ENCODE data around the gene ANKRD30A.
"Not testable (repeated sequence)": the region's sequence is repeated elsewhere in the genome, so short reads cannot be mapped to it uniquely, and the experiment has no call there.

The ANKRD30A gene

DNA sequence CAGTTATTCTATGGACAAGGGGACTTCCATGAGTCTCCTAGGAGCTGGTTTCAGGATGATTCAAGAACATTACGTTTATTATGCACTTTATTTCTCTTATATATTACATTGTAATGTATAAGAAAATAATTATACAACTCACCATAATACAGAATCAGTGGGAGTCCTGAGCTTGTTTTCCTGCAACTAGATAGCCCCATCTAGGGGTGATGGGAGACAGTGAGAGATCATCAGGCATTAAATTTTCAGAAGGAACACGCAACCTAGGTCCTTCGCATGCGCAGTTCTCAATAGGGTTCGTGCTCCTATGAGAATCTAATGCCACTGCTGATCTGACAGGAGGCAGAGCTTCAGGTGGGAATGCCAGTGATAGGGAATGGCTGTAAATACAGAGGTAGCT, 137.9 kb downstream of the ANKRD30A start:
- no peak for DNase-seq

DNA sequence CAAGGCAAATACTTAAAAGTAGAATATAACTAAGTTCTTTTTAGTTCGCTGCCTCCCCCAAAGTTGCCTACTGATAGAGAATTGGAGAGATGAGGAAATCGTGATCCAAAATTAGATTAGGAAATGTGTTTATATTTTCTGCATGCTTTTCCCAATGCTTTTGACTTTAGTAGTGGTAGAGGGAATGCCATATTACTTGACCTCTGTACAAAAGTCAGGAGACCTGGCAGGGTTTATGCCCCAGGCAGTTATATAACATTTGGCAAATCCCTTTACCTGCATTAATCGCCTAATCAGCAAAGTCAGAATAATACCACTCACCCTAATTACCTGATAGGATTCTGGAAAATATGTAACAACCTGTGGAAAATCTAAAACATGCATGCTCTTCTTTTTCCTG, 142.9 kb downstream of the ANKRD30A start:
- no peak for DNase-seq

DNA sequence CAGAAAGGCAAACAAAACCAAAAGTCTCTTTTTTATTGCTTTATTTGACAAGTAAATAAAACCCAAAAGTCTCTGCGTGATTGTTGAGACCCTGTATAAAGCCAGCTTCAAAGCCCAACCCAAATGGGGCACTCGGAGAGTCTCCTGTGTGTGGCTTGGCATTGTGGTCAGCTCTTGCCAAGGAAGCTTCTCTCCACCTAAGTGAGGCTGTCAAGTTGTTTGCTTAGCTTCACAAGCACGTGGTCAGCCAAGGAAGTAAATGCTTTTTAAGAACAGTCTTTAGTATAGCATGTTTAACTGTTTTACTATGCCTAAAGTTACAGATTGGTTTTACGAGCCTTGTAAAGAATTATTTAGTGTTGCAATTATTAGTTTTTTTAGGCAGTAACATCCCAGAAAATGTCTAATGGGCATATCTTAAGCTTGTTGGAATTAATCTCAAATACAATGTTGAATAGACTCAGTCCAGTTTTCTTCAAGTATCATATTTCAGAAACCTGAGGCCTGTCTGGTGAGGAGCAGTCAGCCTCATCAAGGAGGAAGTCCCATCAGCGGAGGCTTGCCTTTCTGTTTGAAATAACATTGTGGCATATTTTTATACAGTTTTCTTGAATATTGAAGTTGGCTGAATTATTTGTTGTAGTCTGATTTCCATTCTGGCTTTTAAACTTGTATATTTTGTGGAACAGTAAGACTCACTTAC, 144.3 kb downstream of the ANKRD30A start:
- DNase-seq = no peak

DNA sequence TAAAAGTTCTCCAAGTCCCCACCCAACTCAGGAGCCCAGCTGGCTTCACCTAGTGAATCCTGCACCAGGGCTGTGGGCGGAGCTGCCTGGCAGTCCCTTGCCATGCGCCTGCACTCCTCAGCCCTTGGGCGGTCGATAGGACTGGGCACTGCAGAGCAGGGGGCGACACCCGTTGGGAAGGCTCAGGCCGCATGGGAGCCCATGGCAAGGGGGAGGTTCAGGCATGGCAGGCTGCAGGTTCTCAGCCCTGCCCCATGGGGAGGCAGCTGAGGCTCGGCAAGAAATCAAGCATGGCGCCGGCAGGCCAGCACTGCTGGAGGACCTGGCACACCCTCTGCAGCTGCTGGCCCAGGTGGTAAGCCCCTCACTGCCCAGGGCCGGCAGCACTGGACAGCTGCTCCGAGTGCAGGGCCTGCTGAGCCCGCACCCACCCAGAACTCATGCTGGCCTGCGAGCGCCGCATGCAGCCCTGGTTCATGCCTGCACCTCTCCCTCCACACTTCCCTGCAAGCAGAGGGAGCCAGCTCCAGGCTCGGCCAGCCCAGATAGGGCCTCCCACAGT, 149.9 kb downstream of the ANKRD30A start:
- DNase-seq = no peak

DNA sequence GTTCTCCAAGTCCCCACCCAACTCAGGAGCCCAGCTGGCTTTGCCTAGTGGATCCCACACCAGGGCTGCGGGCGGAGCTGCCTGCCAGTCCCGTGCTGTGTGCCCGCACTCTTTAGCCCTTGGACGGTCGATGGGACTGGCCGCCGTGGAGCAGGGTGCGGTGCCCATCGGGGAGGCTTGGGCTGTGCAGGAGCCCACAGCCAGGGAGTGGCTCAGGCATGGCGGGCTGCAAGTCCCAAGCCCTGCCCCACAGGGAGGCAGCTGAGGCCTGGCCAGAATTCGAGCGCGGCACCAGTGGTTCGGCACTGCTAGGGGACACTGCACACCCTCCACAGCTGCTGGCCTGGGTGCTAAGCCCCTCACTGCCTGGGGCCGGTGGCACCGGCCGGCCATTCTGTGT, 159.7 kb downstream of the ANKRD30A start:
- DNase-seq = no peak

DNA sequence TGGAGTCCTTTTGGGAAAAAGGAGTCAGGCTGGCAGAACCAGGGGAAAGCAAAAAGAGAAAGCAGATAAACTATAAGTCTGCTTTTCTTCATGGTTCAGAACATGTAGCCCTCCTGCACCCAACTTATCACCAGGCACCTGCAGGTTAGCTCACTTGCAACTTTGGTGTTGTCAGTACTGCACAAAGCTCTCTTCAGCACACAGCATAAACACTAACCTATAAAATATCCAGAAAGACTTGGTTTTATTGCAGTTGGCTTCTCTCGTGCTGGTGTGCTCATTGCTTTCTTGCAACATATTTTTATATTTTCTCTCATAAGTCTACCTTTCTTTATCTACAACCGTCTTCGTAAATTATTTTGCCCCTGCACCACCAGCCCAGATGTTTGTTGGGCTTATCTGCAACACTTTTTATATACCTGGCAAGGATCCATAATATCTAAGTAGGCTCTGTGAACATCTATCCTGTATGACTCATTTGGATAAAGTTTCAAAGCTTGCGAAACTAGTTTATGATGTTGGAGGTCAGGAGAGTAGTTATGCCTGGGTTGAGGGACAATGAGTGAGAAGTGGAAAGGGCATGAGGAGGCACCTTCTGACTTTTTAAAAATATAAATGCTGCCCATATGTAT, 164.6 kb downstream of the ANKRD30A start:
- no peak for DNase-seq

DNA sequence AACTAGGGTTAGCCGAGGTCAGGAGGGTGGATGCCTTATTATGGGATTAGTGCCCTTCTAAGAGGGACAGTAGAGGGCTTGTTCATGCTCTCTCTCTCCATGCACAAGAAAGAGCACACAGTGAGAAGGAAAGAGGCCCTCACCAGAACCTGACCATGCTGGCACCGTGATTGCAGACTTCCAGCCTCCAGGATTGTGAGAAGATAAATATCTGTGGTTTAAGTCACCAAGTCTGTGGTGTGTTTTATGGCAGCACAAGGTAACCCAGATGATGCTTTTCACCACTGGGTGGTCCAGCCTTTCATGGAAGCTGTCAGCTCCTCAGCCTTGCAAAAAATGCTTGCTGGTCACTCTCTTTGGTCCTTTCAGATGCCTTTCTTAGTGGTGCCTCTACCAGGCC, 175.9 kb downstream of the ANKRD30A start:
- no peak for DNase-seq

DNA sequence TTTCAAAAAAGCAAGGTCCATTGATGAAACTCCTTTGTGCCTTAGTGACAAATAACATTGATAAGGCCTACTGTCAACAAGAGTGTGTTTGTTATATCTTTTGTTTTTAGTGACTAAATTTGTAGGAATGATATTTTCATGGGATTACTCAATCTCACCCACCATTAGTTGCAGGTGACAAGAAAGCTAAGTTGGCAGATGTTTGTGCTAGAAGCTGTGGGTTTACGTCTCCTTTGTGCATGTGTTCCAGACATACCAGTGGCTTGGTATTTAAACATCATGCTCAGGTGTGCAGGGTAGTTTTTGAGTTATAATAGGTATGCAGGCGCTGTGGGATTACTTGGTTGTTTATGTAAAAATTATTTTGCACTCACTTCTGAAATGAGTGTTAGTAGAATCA, 178.6 kb downstream of the ANKRD30A start:
- no peak for DNase-seq

DNA sequence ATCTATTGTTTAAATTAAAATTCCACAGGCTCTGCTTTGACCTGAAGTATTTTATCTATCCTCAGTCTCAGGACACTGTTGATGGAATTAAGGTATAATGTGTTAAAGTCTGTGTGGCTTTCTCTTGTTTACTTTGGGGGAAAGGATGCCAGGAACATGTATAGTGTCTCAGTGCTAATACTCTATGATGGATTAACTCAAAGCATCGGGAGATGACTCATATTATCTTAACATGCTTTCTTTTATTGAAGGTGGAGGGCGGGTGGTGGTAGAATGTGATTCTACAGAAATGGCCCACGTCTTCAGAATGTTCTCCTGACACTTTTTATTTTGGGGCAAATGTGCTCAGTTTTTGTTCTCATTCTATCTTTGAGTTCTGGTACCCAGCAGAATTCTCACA, 189.0 kb downstream of the ANKRD30A start:
- DNase-seq = no peak

DNA sequence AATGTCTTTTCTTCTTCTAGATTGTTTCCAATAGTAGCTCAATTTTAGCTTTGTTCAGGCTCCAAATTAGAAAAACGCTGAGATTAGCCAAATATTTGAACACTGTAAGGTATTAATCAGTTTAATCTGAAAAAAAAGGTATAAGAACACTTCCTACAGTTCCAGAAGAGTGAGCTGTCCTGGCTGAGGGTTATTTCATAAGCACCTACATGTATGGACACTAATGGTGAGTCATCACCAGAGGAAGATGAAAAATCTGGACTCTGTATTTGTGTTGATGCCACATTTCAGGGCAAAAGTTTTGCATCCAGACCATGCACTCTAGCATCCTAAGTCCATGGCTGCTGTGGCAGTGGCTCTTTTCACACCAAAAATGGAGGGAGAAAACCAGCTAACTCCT, 189.5 kb downstream of the ANKRD30A start:
- DNase-seq = no peak

DNA sequence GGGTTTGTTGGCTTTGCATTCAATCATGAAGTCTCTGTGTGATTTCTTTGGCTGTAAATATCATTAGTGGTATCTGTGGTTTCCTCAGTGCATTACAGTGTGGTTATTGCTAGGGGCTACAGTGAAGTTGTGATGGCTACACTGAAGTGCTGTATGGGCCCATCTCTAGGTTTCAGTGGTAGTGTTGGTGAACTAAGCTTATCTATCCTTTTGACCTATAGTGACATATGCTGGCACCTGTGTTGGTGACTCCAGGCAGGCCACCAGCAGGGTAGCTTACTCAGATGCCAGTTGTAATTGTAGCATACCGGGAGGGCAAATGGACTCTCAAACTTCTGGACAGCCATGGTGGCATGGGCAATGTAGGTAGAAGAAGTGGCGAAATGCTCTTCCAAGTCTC, 219.0 kb downstream of the ANKRD30A start:
- no peak for DNase-seq

DNA sequence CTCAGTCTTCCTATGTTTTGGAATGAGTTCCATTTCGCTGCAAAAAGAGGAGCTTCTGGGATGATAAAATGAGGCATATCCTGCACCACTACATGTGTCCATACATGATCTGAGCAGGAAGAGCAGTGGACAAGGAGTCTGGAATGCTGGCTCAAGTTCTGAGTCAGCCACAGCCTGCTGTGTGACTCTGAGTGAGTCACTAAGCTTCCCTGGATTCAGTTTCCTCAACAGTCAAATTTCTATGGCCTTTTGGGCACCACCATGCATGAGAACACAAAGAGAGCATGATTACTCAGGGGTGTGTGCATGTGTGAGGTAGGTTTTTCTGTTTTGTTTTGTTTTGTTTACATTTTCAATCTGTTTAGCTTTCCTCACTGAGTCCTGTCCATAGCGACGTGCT, 254.6 kb downstream of the ANKRD30A start:
- DNase-seq = no peak

DNA sequence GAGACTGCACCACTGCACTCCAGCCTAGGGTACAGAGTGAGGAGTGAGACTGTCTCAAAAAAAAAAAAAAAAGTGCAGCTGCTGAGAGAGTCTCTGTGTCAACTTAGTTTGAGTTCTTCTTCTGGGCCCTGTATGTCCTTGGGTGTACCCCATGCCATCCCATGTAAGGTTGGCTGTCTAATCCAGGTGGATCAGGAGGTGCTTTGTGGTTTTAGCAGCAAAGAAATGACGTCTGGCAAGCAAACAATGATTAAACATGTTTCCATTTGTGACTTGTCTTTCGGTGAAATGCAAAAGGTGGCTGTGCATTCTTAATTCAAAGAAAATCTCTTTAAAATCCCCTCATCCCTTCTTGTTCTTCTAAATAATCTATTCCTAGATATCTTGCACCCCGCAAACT, 255.9 kb downstream of the ANKRD30A start:
- DNase-seq = no peak

DNA sequence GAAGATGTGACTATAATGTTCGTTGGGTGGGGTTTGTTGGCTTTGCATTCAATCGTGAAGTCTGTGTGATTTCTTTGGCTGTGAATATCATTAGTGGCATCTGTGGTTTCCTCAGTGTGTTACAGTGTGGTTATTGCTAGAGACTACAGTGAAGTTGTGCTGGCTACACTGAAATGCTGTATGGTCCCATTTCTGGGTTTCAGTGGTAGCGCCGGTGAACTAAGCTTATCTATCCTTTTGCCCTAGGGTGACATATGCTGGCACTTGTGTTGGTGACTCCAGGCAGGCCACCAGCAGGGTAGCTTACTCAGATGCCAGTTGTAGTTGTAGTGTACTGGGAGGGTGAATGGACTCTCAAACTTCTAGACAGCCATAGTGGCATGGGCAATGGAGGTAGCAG, 259.5 kb downstream of the ANKRD30A start:
- no peak for DNase-seq

DNA sequence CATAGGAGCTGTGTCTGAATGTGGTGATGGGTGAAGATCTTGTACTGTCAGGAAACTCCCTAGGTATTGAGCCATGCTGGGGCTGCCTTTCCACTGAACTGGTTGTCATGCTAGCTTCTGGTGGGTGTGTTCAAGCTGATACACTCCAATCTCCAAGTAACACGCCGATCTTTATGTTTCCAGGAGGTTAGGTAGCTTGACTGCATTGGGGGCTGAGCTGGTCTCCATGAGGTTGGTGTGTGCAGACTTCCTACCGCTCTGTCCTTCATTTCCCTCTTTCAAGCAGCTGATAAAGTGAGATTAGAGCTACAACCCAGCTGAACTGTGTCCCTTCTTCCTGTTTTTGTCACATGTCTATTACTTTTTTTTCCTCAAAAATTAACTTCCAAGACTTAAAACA, 265.5 kb downstream of the ANKRD30A start:
- DNase-seq = no peak

DNA sequence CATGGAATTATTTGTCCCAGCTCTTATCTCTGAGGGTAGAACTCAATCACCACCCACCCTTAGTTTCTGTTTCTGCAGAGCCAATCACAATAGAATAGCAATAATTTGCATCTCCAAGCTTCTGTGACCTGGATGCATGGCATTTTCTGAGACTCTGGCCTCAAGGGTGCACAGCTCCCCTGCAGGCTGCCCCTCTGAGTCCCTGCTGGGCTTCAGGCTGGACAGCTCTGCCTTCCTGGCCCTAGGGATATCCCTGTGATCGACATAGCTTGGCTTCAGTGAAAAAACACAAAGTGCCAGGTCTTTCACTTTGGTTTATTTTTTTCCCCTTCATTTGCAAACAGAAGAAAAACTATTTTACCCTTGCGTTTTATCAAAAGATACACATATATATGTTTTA, 275.4 kb downstream of the ANKRD30A start:
- DNase-seq = not testable (repeated sequence)

DNA sequence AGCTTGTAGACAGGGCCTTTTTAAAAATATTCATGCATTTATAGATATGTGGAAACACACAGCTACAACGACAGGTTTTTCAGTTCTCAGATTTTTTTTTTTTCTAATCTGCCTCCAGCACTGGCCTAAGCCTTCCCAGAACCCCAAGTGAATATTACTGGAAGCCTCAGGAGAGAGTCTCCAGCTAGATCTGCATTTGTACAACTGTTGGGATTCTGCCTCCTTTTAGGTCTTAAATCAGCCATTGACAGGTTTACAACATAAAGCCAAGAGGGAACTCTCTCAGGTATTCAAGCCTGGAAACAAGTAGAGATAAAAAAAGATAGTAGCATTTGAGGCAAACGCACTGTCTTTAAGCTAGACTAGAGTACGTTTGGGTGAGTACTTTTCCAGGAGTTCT, 275.8 kb downstream of the ANKRD30A start:
- no peak for DNase-seq

DNA sequence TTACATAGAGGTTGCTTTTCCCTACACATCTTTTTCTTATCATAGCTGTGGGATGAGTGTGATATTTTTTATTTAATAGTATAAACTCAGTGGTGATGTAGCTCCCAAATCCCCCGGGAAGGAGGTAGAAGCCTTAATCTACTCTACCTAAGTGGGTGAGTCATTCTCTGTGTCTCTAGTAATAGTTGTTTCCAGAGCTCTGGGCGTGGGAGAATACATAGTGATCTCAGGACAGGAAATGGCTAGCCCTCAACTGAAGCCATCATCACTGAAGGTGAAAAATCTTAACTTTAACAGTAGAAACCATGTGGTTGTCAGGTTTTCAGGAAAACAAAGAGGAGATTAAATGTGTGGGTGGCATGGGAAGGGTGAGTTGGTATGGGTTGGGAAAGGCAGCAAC, 278.4 kb downstream of the ANKRD30A start:
- DNase-seq = no peak
